Measurements from ENCODE around the gene TNIK. TPM values are rescaled to one million over a fixed set of nuclear protein-coding genes. Genes with fewer than 3 reads are reported as not detected.
A peak's percentile ranks its signal among the peaks of the same experiment; 100 is the strongest.

TNIK gene
- total RNA-seq, 2 donors from 2014 or later: 96.4 to 98.9 TPM

DNA sequence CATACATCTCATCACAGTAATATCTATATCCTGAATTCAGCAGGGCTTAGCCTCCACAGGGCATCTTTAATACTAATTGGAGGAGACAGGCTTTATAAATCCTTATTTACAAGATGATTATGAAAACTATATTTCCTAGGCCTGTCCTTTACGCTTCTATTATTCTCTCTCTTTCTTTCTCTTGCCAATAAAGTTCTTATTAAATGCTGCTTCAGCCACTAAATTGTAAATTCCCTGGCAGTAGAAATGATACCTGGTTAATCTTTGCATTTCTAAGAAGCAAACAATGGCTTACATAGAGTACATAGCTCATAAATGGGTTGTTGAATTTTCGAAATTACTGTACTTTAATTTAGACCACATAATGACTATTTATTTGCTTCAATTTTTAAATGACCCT, 43.5 kb downstream of the TNIK start:
- ATAC-seq (no peak), DNase-seq (no peak)
- H3K27me3 Mint-ChIP-seq: no peaks in the 10 kb centered on the region
- peak overlapping the region; percentile 28 for H3K4me3 Mint-ChIP-seq
- H3K36me3 Mint-ChIP-seq (ENCODE audit: low read depth): no peaks in the 10 kb centered on the region
- H3K4me1 Mint-ChIP-seq: peaks cover 59% of the 10 kb centered on the region
- H3K9me3 ChIP-seq (ENCODE audit: control insufficient read depth, low read length, poor library complexity, severe bottlenecking): no peaks in the 10 kb centered on the region
- no peak overlapping the region for H3K27ac Mint-ChIP-seq

DNA sequence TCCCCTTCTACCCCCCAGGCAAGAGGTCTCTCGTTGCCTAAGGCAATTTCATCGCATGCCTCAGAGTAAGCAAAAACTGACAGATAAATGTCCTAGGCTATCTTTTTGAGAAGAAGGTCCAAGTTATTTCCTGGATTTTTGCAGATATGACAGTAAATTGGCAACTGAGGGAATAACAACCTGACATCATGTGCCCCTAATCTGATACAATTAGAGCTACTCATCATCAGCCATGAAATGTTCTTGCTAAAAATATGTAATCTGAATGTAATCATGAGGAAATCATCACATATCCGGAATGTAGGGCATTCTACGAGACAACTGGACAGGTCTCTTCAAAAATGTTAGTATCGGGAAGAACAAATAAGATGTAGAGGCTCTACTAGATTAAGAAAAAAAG, 44.1 kb downstream of the TNIK start:
- H3K4me1 Mint-ChIP-seq: peaks cover 57% of the 10 kb centered on the region

GRCh38 chr3:171415070-171415469, 45.1 kb downstream of the TNIK start:
- Mint-ChIP-seq H3K27me3 (no peaks in the 10 kb centered on the region), H3K36me3 (ENCODE audit: low read depth) (no peaks in the 10 kb centered on the region), H3K4me3 (peak overlapping the region; percentile 28), H3K27ac (no peak overlapping the region), H3K4me1 (peaks cover 57% of the 10 kb centered on the region)
- ATAC-seq (no peak), DNase-seq (no peak)
- no peaks in the 10 kb centered on the region for H3K9me3 ChIP-seq (ENCODE audit: control insufficient read depth, low read length, poor library complexity, severe bottlenecking)

More for the DNA sequence above, 44.1 kb downstream of the TNIK start:
- no peak for DNase-seq
- no peak for ATAC-seq
- no peaks in the 10 kb centered on the region for H3K9me3 ChIP-seq (ENCODE audit: control insufficient read depth, low read length, poor library complexity, severe bottlenecking)
- Mint-ChIP-seq H3K4me3 (no peak overlapping the region), H3K27ac (no peak overlapping the region), H3K27me3 (no peaks in the 10 kb centered on the region), H3K36me3 (ENCODE audit: low read depth) (no peaks in the 10 kb centered on the region)

- peaks cover 69% of the 10 kb centered on the region for H3K4me1 Mint-ChIP-seq
- DNase-seq: no peak
- peaks cover 2% of the 10 kb centered on the region for H3K36me3 Mint-ChIP-seq (ENCODE audit: low read depth)
- H3K27me3 Mint-ChIP-seq: no peaks in the 10 kb centered on the region
- no peak overlapping the region for H3K4me3 Mint-ChIP-seq
- H3K27ac Mint-ChIP-seq: peak overlapping the region; percentile 73
- ATAC-seq: no peak
- H3K9me3 ChIP-seq (ENCODE audit: control insufficient read depth, low read length, poor library complexity, severe bottlenecking): no peaks in the 10 kb centered on the region
Measured at GRCh38 chr3:171412473-171412872, 47.7 kb downstream of the TNIK start.

GRCh38 chr3:171412054-171412453, 48.2 kb downstream of the TNIK start:
- no peaks in the 10 kb centered on the region for H3K27me3 Mint-ChIP-seq
- no peak overlapping the region for H3K4me3 Mint-ChIP-seq
- peak overlapping the region; percentile 73 for H3K27ac Mint-ChIP-seq
- peaks cover 2% of the 10 kb centered on the region for H3K36me3 Mint-ChIP-seq (ENCODE audit: low read depth)
- no peaks in the 10 kb centered on the region for H3K9me3 ChIP-seq (ENCODE audit: control insufficient read depth, low read length, poor library complexity, severe bottlenecking)
- ATAC-seq (peak; percentile 69), DNase-seq (no peak)
- H3K4me1 Mint-ChIP-seq: peaks cover 69% of the 10 kb centered on the region

DNA sequence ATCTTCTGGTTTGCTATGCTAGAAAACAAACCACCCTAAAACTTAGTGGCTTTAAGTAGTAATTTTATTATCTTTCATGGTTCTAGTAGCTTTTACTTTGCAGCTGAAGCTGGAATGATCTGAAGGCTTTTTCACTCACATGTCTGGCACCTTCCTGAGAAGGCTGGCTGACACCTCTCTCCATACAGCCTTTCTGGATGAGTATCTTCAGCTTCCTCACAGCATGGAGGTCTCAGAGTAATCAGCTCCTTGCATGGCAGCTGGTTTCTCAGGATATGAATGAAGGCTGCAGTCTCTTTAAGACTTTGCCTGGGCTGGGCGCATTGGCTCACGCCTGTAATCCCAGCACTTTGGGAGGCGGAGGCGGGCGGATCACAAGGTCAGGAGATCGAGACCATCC, 50.0 kb downstream of the TNIK start:
- H3K27ac Mint-ChIP-seq: no peak overlapping the region
- peaks cover 67% of the 10 kb centered on the region for H3K4me1 Mint-ChIP-seq
- H3K27me3 Mint-ChIP-seq: no peaks in the 10 kb centered on the region
- peaks cover 2% of the 10 kb centered on the region for H3K36me3 Mint-ChIP-seq (ENCODE audit: low read depth)
- H3K9me3 ChIP-seq (ENCODE audit: control insufficient read depth, low read length, poor library complexity, severe bottlenecking): no peaks in the 10 kb centered on the region
- H3K4me3 Mint-ChIP-seq: no peak overlapping the region
- DNase-seq (no peak), ATAC-seq (no peak)

- H3K27ac Mint-ChIP-seq: peak overlapping the region; percentile 39
- H3K36me3 Mint-ChIP-seq (ENCODE audit: low read depth): peaks cover 2% of the 10 kb centered on the region
- ATAC-seq: no peak
- no peak for DNase-seq
- H3K27me3 Mint-ChIP-seq: no peaks in the 10 kb centered on the region
- peak overlapping the region; percentile 53 for H3K4me3 Mint-ChIP-seq
- H3K4me1 Mint-ChIP-seq: peaks cover 56% of the 10 kb centered on the region
- H3K9me3 ChIP-seq (ENCODE audit: control insufficient read depth, low read length, poor library complexity, severe bottlenecking): no peaks in the 10 kb centered on the region
Measured at GRCh38 chr3:171407759-171408158, 52.4 kb downstream of the TNIK start.

GRCh38 chr3:171404376-171404967, 55.7 kb downstream of the TNIK start:
- no peaks in the 10 kb centered on the region for H3K9me3 ChIP-seq (ENCODE audit: control insufficient read depth, low read length, poor library complexity, severe bottlenecking)
- H3K36me3 Mint-ChIP-seq (ENCODE audit: low read depth): peaks cover 4% of the 10 kb centered on the region
- no peaks in the 10 kb centered on the region for H3K27me3 Mint-ChIP-seq
- H3K4me1 Mint-ChIP-seq: peaks cover 52% of the 10 kb centered on the region
- ATAC-seq (no peak), DNase-seq (no peak)
- H3K27ac Mint-ChIP-seq: peak overlapping the region; percentile 3
- no peak overlapping the region for H3K4me3 Mint-ChIP-seq

DNA sequence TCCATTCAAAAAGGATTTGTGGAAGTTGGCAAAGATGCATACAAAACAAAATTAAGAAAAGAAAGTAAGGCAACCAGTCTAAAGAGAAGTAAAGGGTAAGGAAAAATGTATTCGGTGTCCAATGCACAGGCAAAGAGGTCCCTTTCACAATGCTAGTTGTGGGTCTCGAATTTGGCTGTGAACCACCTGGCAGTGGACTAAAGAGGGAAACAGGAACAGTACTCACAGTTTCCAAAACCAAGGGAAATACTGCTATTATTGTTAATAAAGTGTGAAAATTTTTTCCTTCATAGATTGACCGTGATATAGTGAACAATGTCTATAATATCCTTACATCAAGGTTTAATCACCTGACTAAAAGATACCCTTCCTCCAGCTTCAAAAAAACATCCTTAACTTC, 57.9 kb downstream of the TNIK start:
- Mint-ChIP-seq H3K4me1 (peaks cover 45% of the 10 kb centered on the region), H3K36me3 (ENCODE audit: low read depth) (peaks cover 2% of the 10 kb centered on the region), H3K27me3 (no peaks in the 10 kb centered on the region), H3K27ac (no peak overlapping the region), H3K4me3 (no peak overlapping the region)
- DNase-seq: no peak
- no peak for ATAC-seq
- H3K9me3 ChIP-seq (ENCODE audit: control insufficient read depth, low read length, poor library complexity, severe bottlenecking): no peaks in the 10 kb centered on the region

GRCh38 chr3:171401432-171401831, 58.8 kb downstream of the TNIK start:
- peak overlapping the region; percentile 83 for H3K27ac Mint-ChIP-seq
- no peaks in the 10 kb centered on the region for H3K27me3 Mint-ChIP-seq
- peaks cover 42% of the 10 kb centered on the region for H3K4me1 Mint-ChIP-seq

DNA sequence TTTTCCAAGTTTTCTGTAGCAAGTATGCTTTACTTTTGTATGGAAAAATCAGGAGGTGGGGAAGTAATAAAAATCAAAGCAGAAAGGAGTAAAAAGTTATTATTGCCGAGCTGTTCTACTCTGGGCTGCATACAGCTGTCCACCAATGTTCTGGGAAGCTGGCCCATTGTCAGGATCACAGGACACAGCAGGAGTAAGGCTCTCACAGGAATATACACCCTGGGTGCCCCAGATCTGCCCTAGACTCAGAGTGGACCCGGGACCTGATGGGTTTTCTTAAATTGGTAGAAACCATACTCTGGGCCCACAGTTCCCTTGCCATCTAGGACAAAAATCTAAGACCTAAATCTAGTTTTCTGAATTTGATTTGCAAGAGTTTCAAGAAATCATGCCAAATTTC, 60.4 kb downstream of the TNIK start:
- Mint-ChIP-seq H3K27me3 (no peaks in the 10 kb centered on the region), H3K36me3 (ENCODE audit: low read depth) (peaks cover 2% of the 10 kb centered on the region), H3K27ac (no peak overlapping the region), H3K4me3 (no peak overlapping the region), H3K4me1 (peaks cover 46% of the 10 kb centered on the region)
- ATAC-seq: no peak
- DNase-seq: no peak
- no peaks in the 10 kb centered on the region for H3K9me3 ChIP-seq (ENCODE audit: control insufficient read depth, low read length, poor library complexity, severe bottlenecking)

More at GRCh38 chr3:171401432-171401831, 58.8 kb downstream of the TNIK start:
- no peak for ATAC-seq
- H3K9me3 ChIP-seq (ENCODE audit: control insufficient read depth, low read length, poor library complexity, severe bottlenecking): no peaks in the 10 kb centered on the region
- H3K4me3 Mint-ChIP-seq: no peak overlapping the region
- DNase-seq: no peak
- H3K36me3 Mint-ChIP-seq (ENCODE audit: low read depth): peaks cover 2% of the 10 kb centered on the region

DNA sequence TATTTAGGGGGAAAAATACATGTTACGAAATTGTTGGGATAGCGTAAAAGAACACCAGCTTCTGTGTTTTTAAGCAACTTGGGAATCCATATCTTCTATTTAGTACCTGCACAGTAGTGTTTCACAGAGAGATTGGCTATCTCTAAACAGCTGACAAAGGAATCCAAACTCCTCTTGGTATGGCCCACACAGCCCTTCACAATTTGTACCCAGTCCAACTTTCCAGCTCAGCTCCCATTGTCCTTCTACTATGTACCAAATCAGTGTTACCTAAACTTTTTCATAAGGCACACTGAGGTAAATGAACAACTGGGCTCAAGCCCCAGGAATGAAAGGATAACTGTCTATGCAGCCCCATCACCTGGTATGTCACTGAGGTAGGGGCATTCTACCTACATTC, 61.9 kb downstream of the TNIK start:
- H3K36me3 Mint-ChIP-seq (ENCODE audit: low read depth): peaks cover 2% of the 10 kb centered on the region
- ATAC-seq: no peak

DNA sequence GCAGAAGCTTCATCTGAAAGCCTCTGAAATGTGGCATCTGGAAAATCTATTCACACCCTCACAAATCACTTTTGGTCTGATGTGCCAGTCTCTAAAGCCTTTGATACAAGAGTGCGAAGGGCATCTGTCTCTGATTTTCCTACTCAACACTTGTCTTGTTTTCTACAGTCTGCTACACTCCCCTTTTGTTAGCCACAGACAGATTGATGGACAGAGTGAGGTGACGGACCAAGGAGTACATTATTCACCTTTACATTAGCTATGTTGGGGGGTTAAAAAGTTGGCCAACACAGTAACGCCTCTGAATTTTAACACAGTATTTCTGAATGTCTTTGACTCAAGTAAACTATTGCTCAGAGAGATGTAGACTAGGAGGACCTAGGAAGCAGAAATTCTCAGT, 63.1 kb downstream of the TNIK start:
- peaks cover 35% of the 10 kb centered on the region for H3K4me1 Mint-ChIP-seq
- no peak for ATAC-seq
- H3K4me3 Mint-ChIP-seq: no peak overlapping the region
- DNase-seq: no peak
- H3K36me3 Mint-ChIP-seq (ENCODE audit: low read depth): peaks cover 1% of the 10 kb centered on the region
- peak overlapping the region; percentile 8 for H3K27ac Mint-ChIP-seq
- H3K9me3 ChIP-seq (ENCODE audit: control insufficient read depth, low read length, poor library complexity, severe bottlenecking): no peaks in the 10 kb centered on the region
- no peaks in the 10 kb centered on the region for H3K27me3 Mint-ChIP-seq

More for the DNA sequence above, 61.9 kb downstream of the TNIK start:
- Mint-ChIP-seq H3K27me3 (no peaks in the 10 kb centered on the region), H3K4me1 (peaks cover 42% of the 10 kb centered on the region), H3K4me3 (no peak overlapping the region), H3K27ac (peak overlapping the region; percentile 6)
- DNase-seq: no peak
- no peaks in the 10 kb centered on the region for H3K9me3 ChIP-seq (ENCODE audit: control insufficient read depth, low read length, poor library complexity, severe bottlenecking)

DNA sequence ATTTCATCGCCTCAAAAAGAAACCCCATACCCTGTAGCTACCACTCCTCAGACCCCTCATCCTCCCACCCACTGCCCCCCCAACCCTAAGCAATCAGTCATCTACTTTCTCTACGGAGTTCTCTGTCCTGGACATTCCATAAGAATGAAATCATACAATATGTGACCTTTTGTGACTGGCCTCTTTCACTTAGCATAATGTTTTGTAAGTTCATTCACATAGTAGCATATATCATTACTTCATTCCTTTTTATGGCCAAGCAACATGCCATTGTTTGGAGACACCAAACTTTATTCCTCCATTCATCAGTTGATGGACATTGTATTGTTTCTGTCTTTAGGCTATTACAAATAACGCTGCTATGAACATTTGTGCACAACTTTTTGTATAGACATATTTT, 64.2 kb downstream of the TNIK start:
- no peak overlapping the region for H3K4me3 Mint-ChIP-seq
- H3K27ac Mint-ChIP-seq: no peak overlapping the region
- no peaks in the 10 kb centered on the region for H3K9me3 ChIP-seq (ENCODE audit: control insufficient read depth, low read length, poor library complexity, severe bottlenecking)
- ATAC-seq (no peak), DNase-seq (no peak)
- peaks cover 26% of the 10 kb centered on the region for H3K4me1 Mint-ChIP-seq
- no peaks in the 10 kb centered on the region for H3K36me3 Mint-ChIP-seq (ENCODE audit: low read depth)
- no peaks in the 10 kb centered on the region for H3K27me3 Mint-ChIP-seq

All from T-helper 17 cell (primary cell).